Progenitor cell of endocrine pancreas (in vitro differentiated cells): ENCODE data around the gene GPR62. TPM values are rescaled to one million over a fixed set of nuclear protein-coding genes. Genes with fewer than 3 reads are reported as not detected.

Experiments used
- DNase-seq: peaks from one replicate; pipeline ENCODE4 v3.0.0; 2021; ENCODE audit warnings: low spot score; ENCODE audit not compliant: unreplicated experiment
- H3K27ac Mint-ChIP-seq: 2 replicates; pipeline ENCODE4 v1.8.0; 2021; ENCODE audit warnings: mild to moderate bottlenecking, moderate library complexity, mixed read lengths
- H3K27me3 Mint-ChIP-seq: 2 replicates; pipeline ENCODE4 v1.8.0; 2021; ENCODE audit warnings: mixed read lengths
- H3K36me3 Mint-ChIP-seq: 2 replicates; pipeline ENCODE4 v1.8.0; 2022; ENCODE audit warnings: mixed read lengths; ENCODE audit not compliant: insufficient read depth
- H3K4me1 Mint-ChIP-seq: 2 replicates; pipeline ENCODE4 v1.8.0; 2021; ENCODE audit warnings: low read depth, mixed read lengths
- H3K4me3 Mint-ChIP-seq: 2 replicates; pipeline ENCODE4 v1.8.0; 2021; ENCODE audit warnings: low read depth, mild to moderate bottlenecking, moderate library complexity, mixed read lengths
- H3K9me3 Mint-ChIP-seq: 2 replicates; pipeline ENCODE4 v1.8.0; 2021; ENCODE audit warnings: low read depth, mixed read lengths
- total RNA-seq: library from RNA; stranded (reverse); gene quantifications from 2 replicates; pipeline ENCODE4 v1.2.1, GENCODE V29; 2021
- TF ChIP-seq, protein P1 (sequence below): fragments of 200-600 bp; sonication (generic); IDR thresholded peaks from one replicate; pipeline ENCODE4 v1.5.0; 2021; ENCODE audit warnings: antibody characterized with exemption, mild to moderate bottlenecking; ENCODE audit not compliant: unreplicated experiment

GPR62 gene
- total RNA-seq, 1 donor from 2014 or later, result 0.12 TPM

DNA sequence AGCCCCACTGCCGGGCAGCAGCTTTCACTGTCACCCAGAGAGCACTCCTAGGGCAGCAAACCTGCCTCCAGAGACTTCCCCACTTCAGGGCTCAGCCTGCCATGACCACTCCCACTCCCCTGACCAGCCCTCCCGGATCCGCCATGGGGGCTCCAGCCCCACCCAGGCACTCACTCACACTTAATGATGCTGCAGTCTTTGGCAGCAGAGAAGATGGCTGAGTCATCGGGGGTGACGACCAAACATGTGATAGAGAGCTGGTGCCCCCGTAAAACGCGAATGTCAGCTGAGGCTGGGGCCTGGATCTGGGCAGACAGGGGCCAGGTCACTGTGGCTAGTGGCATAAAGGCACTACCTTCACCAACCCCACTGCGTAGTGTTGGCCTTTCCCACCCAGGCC, 18.2 kb upstream of the GPR62 start:
- Mint-ChIP-seq H3K4me3 (no peak overlapping the region), H3K27me3 (no peaks in the 10 kb centered on the region), H3K4me1 (peaks cover 10% of the 10 kb centered on the region), H3K9me3 (no peaks in the 10 kb centered on the region), H3K36me3 (peaks cover 7% of the 10 kb centered on the region), H3K27ac (no peak overlapping the region)
- TF ChIP-seq, protein P1, sequence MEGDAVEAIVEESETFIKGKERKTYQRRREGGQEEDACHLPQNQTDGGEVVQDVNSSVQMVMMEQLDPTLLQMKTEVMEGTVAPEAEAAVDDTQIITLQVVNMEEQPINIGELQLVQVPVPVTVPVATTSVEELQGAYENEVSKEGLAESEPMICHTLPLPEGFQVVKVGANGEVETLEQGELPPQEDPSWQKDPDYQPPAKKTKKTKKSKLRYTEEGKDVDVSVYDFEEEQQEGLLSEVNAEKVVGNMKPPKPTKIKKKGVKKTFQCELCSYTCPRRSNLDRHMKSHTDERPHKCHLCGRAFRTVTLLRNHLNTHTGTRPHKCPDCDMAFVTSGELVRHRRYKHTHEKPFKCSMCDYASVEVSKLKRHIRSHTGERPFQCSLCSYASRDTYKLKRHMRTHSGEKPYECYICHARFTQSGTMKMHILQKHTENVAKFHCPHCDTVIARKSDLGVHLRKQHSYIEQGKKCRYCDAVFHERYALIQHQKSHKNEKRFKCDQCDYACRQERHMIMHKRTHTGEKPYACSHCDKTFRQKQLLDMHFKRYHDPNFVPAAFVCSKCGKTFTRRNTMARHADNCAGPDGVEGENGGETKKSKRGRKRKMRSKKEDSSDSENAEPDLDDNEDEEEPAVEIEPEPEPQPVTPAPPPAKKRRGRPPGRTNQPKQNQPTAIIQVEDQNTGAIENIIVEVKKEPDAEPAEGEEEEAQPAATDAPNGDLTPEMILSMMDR, result no peak
- DNase-seq, result no peak

DNA sequence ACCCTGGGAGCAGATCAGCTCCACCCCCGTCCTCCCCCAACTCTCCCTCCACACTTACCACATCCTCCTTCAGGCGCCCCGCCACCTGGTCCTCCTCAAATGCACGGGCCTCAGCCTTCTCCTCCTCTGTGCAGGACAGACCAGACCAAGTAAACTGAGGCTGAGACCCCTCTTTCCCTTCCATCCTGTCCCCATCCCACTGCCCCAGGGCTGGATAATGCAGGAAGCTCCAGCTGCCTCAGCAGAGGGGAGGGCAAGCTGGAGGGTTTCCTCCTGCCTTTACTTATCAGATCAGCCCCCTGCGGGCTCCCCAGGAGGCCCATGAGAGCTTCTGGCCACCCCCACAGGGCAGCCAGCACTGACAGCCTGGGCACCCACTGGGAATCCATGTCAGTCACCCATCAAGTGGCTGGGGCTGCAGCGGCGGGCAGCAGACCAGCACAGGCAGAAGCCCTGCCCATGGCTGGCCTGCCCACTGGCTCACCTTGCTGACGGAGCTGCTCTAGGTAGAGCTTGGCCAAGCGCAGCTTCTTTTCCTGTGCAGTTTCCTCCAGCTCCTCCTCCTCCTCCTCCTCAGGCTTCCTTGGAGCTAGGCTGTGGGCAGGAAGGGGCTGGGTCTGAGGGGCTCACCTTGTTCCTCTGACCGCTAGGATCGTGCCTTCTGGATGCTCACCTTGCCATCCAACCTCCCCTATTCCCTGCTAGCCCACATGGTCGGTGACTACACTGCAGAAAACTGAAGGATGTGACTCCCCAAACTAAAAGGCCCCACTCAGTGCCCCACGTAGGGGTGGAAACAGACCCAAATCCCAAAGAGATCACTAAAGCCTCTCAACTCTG, 17.4 kb upstream of the GPR62 start:
- Mint-ChIP-seq H3K4me3 (no peak overlapping the region), H3K4me1 (peaks cover 12% of the 10 kb centered on the region), H3K27me3 (no peaks in the 10 kb centered on the region), H3K27ac (no peak overlapping the region), H3K36me3 (peaks cover 7% of the 10 kb centered on the region), H3K9me3 (no peaks in the 10 kb centered on the region)
- TF ChIP-seq, protein P1, result no peak
- no peak for DNase-seq

DNA sequence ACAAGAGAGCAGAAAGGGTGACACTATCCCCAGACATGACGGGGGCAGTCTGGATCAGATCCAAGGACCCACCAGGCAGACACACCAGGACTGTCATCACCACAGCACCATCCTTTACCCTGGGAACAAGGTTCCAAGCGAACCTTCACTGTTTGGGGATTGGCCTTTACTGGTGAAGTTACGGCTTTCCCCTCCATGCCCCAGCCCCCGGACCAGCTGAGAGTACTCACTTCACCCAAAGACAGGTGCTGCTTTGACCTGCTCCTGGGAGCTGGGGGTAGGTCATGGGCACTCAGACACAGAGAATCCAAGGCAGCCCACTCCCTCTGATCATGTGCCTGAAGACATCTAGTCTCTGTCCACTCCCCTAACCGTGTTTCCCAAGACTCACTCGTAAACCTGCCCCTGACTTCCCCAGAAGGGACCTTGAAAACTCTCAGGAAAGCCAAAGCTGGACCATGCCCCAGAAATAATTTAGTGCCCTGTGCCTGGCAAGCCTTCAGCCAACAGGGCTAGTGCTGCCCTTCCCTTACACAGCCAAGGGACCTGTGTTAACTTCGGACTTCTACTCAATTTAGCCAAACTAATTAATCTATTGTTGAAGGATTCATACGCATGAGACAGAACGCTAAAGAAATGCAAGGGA, 16.3 kb upstream of the GPR62 start:
- Mint-ChIP-seq H3K9me3 (no peaks in the 10 kb centered on the region), H3K4me3 (peak overlapping the region; percentile 12), H3K27me3 (no peaks in the 10 kb centered on the region), H3K4me1 (peaks cover 12% of the 10 kb centered on the region), H3K27ac (peak overlapping the region; percentile 29), H3K36me3 (peaks cover 7% of the 10 kb centered on the region)
- TF ChIP-seq, protein P1, result no peak
- DNase-seq, result no peak

DNA sequence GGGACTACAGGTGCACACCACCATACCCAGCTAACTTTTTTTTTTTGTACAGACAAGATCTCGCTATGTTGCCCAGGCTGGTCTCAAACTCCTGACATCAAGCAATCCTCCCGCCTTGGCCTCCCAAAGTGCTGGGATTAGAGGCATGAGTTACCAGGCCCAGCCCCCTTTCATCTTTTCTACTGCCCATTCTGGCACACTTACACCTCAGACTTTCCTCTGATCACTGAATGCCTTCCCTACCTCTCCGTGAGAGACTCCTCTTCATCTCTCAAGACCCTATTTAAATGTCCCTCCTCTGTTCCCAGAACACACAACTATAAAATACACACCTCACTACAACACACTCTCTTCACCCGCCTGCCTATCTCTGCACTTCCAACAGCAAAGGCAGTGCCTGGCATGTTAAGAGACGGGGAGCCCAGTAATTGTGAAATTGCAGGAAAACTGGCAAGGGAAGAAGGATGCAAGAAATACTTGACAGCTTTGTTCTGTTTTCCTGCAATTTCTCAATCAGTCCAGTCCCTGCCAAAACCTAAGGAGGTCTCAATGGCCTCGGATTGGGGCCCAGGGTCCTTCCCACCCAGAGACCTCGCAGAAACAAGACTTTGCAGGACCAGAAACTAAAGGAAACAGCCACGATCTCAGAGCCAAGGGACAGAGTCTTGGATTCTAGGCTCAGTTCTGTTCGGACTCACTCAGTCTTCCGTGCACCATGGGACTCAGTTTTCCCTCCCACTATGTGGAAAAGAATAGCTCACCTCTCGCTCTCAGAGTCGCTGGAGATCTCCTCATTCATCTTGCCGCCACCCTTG, 14.3 kb upstream of the GPR62 start:
- DNase-seq, result no peak
- TF ChIP-seq, protein P1, result no peak
- no peaks in the 10 kb centered on the region for H3K9me3 Mint-ChIP-seq
- no peaks in the 10 kb centered on the region for H3K27me3 Mint-ChIP-seq
- peak overlapping the region; percentile 77 for H3K4me3 Mint-ChIP-seq
- H3K27ac Mint-ChIP-seq, result peak overlapping the region; percentile 13
- H3K4me1 Mint-ChIP-seq, result peaks cover 12% of the 10 kb centered on the region
- peaks cover 5% of the 10 kb centered on the region for H3K36me3 Mint-ChIP-seq

DNA sequence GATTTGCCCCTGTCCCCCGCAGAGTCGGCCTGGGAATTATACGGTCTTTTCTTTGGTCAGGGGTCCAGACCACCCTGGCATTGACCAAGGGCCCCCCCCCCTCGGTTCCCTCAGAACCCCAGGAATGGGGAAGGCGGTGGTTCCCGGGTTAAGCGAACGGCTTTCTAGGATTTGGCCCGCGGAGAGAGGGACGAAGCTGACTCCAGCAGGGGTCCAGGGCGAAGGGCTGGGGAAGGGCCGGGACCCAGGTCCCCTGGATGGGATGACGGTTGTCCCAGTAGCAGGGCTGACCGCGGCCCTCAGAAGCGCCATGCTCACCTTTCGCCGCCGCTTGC, 13.8 kb upstream of the GPR62 start:
- Mint-ChIP-seq H3K27me3 (no peaks in the 10 kb centered on the region), H3K36me3 (peaks cover 5% of the 10 kb centered on the region), H3K4me1 (peaks cover 12% of the 10 kb centered on the region), H3K9me3 (no peaks in the 10 kb centered on the region), H3K27ac (no peak overlapping the region), H3K4me3 (peak overlapping the region; percentile 77)
- TF ChIP-seq, protein P1, result no peak
- DNase-seq, result no peak
